ENCODE measurements around the gene VPS13D.

- TF ChIP-seq CTCF (IDR thresholded peaks at IDR 0.05): no peak
- no peak for TF ChIP-seq REST (IDR thresholded peaks at IDR 0.05; ENCODE audit: insufficient read depth in 1 of 2, low read depth in 2 of 2, low read length in 1 of 2)
- no peak for TF ChIP-seq POLR2AphosphoS5 (IDR thresholded peaks at IDR 0.05; ENCODE audit: low read depth, low read length)
- TF ChIP-seq TCF7L2 (IDR thresholded peaks at IDR 0.05; ENCODE audit: low read depth, low read length): no peak
Measured at GRCh38 chr1:12406211-12407021, 176.6 kb downstream of the VPS13D start.

Data from Panc1 (cell line).